SU-DHL-6 (cell line): ENCODE measurements around the gene HSP90AA1.

Experiments
- H2AFZ ChIP-seq: fragments of 200-600 bp; sonication (generic); 2 replicates; pipeline ENCODE4 v1.6.1; 2014; ENCODE audit warnings: low read depth, mild to moderate bottlenecking, moderate library complexity, mixed read lengths, antibody characterized with exemption, low read length; ENCODE audit not compliant: severe bottlenecking
- H3F3A ChIP-seq: fragments of 200-600 bp; shearing (Covaris generic); 2 replicates; pipeline ENCODE4 v1.6.0; 2016; ENCODE audit warnings: antibody characterized with exemption, mild to moderate bottlenecking; ENCODE audit not compliant: insufficient read depth
- H3K27ac ChIP-seq: fragments of 200-600 bp; sonication (generic); 2 replicates; pipeline ENCODE4 v1.5.1; 2016; ENCODE audit warnings: low read depth, mild to moderate bottlenecking, low read length, moderate library complexity, mixed read lengths
- H3K27me3 ChIP-seq: fragments of 200-600 bp; sonication (generic), shearing (Covaris generic); 2 replicates; pipeline ENCODE4 v1.6.0; 2014; ENCODE audit warnings: mild to moderate bottlenecking, low read length
- H3K36me3 ChIP-seq: fragments of 200-600 bp; sonication (generic); 2 replicates; pipeline ENCODE4 v1.6.1; 2014; ENCODE audit warnings: mild to moderate bottlenecking, low read length, mixed read lengths
- H3K4me2 ChIP-seq: fragments of 300-600, 200-600 bp; shearing (Covaris generic), sonication (generic); 2 replicates; pipeline ENCODE4 v1.6.0; 2014; ENCODE audit warnings: low read length, low read depth, mild to moderate bottlenecking; ENCODE audit not compliant: poor library complexity, severe bottlenecking
- H3K4me3 ChIP-seq: fragments of 200-600 bp; sonication (generic); 2 replicates; pipeline ENCODE4 v1.5.1; 2014; ENCODE audit warnings: antibody characterized with exemption, low read length, mild to moderate bottlenecking, mixed read lengths; ENCODE audit not compliant: insufficient read depth, poor library complexity, severe bottlenecking
- H3K79me2 ChIP-seq: fragments of 200-600 bp; sonication (generic); 2 replicates; pipeline ENCODE4 v1.6.1; 2014; ENCODE audit warnings: mild to moderate bottlenecking, low read length, moderate library complexity; ENCODE audit not compliant: insufficient read depth
- H3K9ac ChIP-seq: fragments of 200-600 bp; sonication (generic); 2 replicates; pipeline ENCODE4 v1.7.0; 2014; ENCODE audit warnings: mild to moderate bottlenecking, low read length
- H3K9me2 ChIP-seq: fragments of 200-600 bp; sonication (generic); replicated peaks from 2 replicates; pipeline ENCODE4 v1.6.1; 2014; ENCODE audit warnings: low read length; ENCODE audit not compliant: insufficient read depth
- H3K9me3 ChIP-seq: fragments of 200-600 bp; sonication (generic); 2 replicates; pipeline ENCODE4 v1.6.1; 2014; ENCODE audit warnings: low read length, mixed read lengths; ENCODE audit not compliant: insufficient read depth
- H4K20me1 ChIP-seq: fragments of 200-600 bp; sonication (generic); 2 replicates; pipeline ENCODE4 v1.6.1; 2014; ENCODE audit warnings: low read depth, mild to moderate bottlenecking, antibody characterized with exemption, low read length, moderate library complexity, mixed read lengths
- CTCF ChIP-seq: fragments of 200-600 bp; sonication (generic); IDR thresholded peaks from one replicate; pipeline ENCODE4 v1.5.1; 2017; ENCODE audit warnings: antibody characterized with exemption, mild to moderate bottlenecking, low read length, moderate library complexity; ENCODE audit not compliant: insufficient read depth, poor library complexity, severe bottlenecking
- EZH2phosphoT487 ChIP-seq: fragments of 200-600 bp; sonication (generic), shearing (Covaris generic); conservative IDR thresholded peaks from 2 replicates; pipeline ENCODE4 v1.6.1; 2018; ENCODE audit warnings: mild to moderate bottlenecking, antibody characterized with exemption, low read length, moderate library complexity, mixed read lengths

Gene HSP90AA1

GRCh38 chr14:102121567-102121966 is 34.7 kb upstream of the HSP90AA1 start:
- no peak overlapping the region for H3K9ac ChIP-seq
- no peaks in the 10 kb centered on the region for H4K20me1 ChIP-seq
- no peaks in the 10 kb centered on the region for H3K36me3 ChIP-seq
- H3K79me2 ChIP-seq, result no peaks in the 10 kb centered on the region
- no peaks in the 10 kb centered on the region for H3K27me3 ChIP-seq
- H3K4me3 ChIP-seq, result no peak overlapping the region
- no peak overlapping the region for H3K27ac ChIP-seq
- H3K9me3 ChIP-seq, result peaks cover 14% of the 10 kb centered on the region; the same call in 1 of the 2 replicates
- no peak overlapping the region for H2AFZ ChIP-seq
- no peak overlapping the region for H3K4me2 ChIP-seq
- no peaks in the 10 kb centered on the region for H3K9me2 ChIP-seq
- TF ChIP-seq EZH2phosphoT487 (no peak), CTCF (no peak)
- H3F3A ChIP-seq, result 0 out of 2 replicates have a peak, but pooled peaks cover 4% of the 10 kb centered on the region

- H3K9me2 ChIP-seq, result no peaks in the 10 kb centered on the region
- H3K9me3 ChIP-seq, result peaks cover 14% of the 10 kb centered on the region; the same call in 1 of the 2 replicates
- H3K4me3 ChIP-seq, result no peak overlapping the region
- no peaks in the 10 kb centered on the region for H3K27me3 ChIP-seq
- H3K36me3 ChIP-seq, result no peaks in the 10 kb centered on the region
- 0 out of 2 replicates have a peak, but pooled peaks cover 4% of the 10 kb centered on the region for H3F3A ChIP-seq
- H3K4me2 ChIP-seq, result no peak overlapping the region
- H2AFZ ChIP-seq, result no peak overlapping the region
- H3K27ac ChIP-seq, result no peak overlapping the region
- no peak overlapping the region for H3K9ac ChIP-seq
- no peaks in the 10 kb centered on the region for H3K79me2 ChIP-seq
- TF ChIP-seq EZH2phosphoT487 (no peak), CTCF (no peak)
- H4K20me1 ChIP-seq, result no peaks in the 10 kb centered on the region
These were observed 34.0 kb upstream of the HSP90AA1 start for GRCh38 chr14:102120888-102121287.

- H3F3A ChIP-seq, result 0 out of 2 replicates have a peak, but pooled peaks cover 4% of the 10 kb centered on the region
- H2AFZ ChIP-seq, result no peak overlapping the region
- no peak overlapping the region for H3K4me3 ChIP-seq
- H3K9me3 ChIP-seq, result peaks cover 14% of the 10 kb centered on the region; the same call in 1 of the 2 replicates
- no peaks in the 10 kb centered on the region for H3K9me2 ChIP-seq
- H3K79me2 ChIP-seq, result no peaks in the 10 kb centered on the region
- no peaks in the 10 kb centered on the region for H4K20me1 ChIP-seq
- H3K9ac ChIP-seq, result no peak overlapping the region
- no peak for TF ChIP-seq EZH2phosphoT487
- no peak for TF ChIP-seq CTCF
- H3K4me2 ChIP-seq, result no peak overlapping the region
- no peaks in the 10 kb centered on the region for H3K36me3 ChIP-seq
- H3K27ac ChIP-seq, result no peak overlapping the region
- H3K27me3 ChIP-seq, result no peaks in the 10 kb centered on the region
These were observed 31.0 kb upstream of the HSP90AA1 start for GRCh38 chr14:102117852-102118251.
